Right lobe of liver (tissue), 6 donors: Measurements from ENCODE around the gene AQP1. TPM values are rescaled to one million over a fixed set of nuclear protein-coding genes. Genes with fewer than 3 reads are reported as not detected.

Experiments
- ATAC-seq, 4 donors: fragments of 200-7000 bp; cut with Tn5 transposase; one replicate each; pipeline ENCODE4 v1.9.1; 2020; ENCODE audit warnings: mild to moderate bottlenecking in 4 of 4, moderate library complexity in 4 of 4
- DNase-seq, 3 donors: peaks; one replicate each; pipeline ENCODE4 v3.0.0-alpha.2; 2020
- H3K27ac ChIP-seq, 3 donors: fragments of 200-600 bp; one replicate each; pipeline ENCODE4 v1.8.0; 2022
- H3K27me3 ChIP-seq, 2 donors: fragments of 200-600 bp; one replicate each; pipeline ENCODE4 v1.8.0; 2022
- H3K36me3 ChIP-seq, 4 donors: fragments of 200-600 bp; sonication (generic) in 1 of 4; one replicate each; pipeline versions ENCODE4 v1.5.1 to v1.8.0; 2017 to 2022; ENCODE audit warnings: control low read depth in 1 of 4
- H3K4me1 ChIP-seq, 4 donors: fragments of 200-600 bp; sonication (generic) in 1 of 4; one replicate each; pipeline versions ENCODE4 v1.5.1 to v1.8.0; 2017 to 2022; ENCODE audit warnings: control low read depth in 1 of 4
- H3K4me3 ChIP-seq, 3 donors: fragments of 200-600 bp; one replicate each; pipeline ENCODE4 v1.8.0; 2022
- H3K9me3 ChIP-seq, 4 donors: fragments of 200-600 bp; sonication (generic) in 1 of 4; one replicate each; pipeline versions ENCODE4 v1.5.1 to v1.8.0; 2017 to 2022; ENCODE audit warnings: control low read depth in 1 of 4
- POLR2A ChIP-seq: fragments of 450-650 bp; IDR thresholded peaks from one replicate; pipeline ENCODE4 v1.6.1; 2017; ENCODE audit warnings: antibody characterized with exemption, mild to moderate bottlenecking
- WGBS: methylation state at CpG from one replicate; pipeline ENCODE4 v1.1.6; 2018; ENCODE audit warnings: low coverage, low lambda C conversion rate; ENCODE audit not compliant: insufficient coverage; ENCODE audit errors: missing lambda C conversion rate; 5-methylcytosine and 5-hydroxymethylcytosine counted together
- intact Hi-C, 2 donors: fragments of 100-400 bp; cut with DNase I; formaldehyde crosslinking; loops; one replicate each; pipeline versions ENCODE4 v1.11.2 to v1.14.1; 2022
- total RNA-seq, 6 experiments: library from RNA; depleted of rRNA in 2 of 6; stranded (reverse); fragments of >200 nt in 2 of 6; fragmentation: NEBNext Ultra II Directional in 3 of 6; extraction: Animal tissue kit (Norgen Biotek cat#: 25700) in 3 of 6; gene quantifications; one replicate each; pipeline versions ENCODE4 v1.1.0 to v1.2.4, GENCODE V29; 2016 to 2023
- TF ChIP-seq, protein P1 (sequence below), 4 donors: fragments of 200-600 bp in 3 of 4; fragments of 450-650 bp in 1 of 4; IDR thresholded peaks; one replicate each; pipeline versions ENCODE4 v1.5.1 to v1.8.0; 2016 to 2022; ENCODE audit warnings: antibody characterized with exemption in 4 of 4, mild to moderate bottlenecking in 2 of 4
- donor health status: DM: no; HTN: yes; CAD: no.
- donor health status: DM: no; HTN: no; CAD: no.
- donor health status: DM: no; HTN: no; CAD: no.
- donor health status: DM: no; HTN: yes; CAD: no.
- donor health status: DM: no; HTN: yes; CAD: no.

Gene AQP1
- total RNA-seq, 6 experiments from 2014 or later = 11.3 to 20.8 (median 14.8) TPM

DNA sequence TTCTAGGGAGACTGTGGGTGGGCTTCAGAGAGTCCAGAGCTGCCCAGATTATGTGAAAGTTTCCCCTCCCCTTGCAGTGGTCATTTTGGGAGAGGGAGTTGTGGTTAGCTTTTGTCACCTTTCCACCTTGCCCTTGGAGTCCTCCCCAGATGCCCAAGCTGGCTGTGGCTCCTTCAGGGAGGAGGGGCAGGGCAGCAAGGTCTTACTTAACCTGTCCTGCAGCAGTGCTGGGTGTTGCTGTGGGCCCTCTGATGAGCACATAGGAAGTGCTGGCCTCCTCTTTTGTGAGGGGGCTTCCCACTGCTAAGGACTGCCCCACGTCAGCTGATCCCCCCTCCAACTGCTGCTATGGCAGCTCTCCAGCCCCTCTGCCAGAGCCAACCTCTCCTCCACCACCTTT, 17.6 kb upstream of the AQP1 start:
- Histone ChIP-seq H3K36me3 (no peaks in the 10 kb centered on the region), H3K4me3 (no peak overlapping the region), H3K27ac (peak overlapping the region in 2 of 3 donors; percentile 68 to 72), H3K9me3 (no peaks in the 10 kb centered on the region), H3K27me3 (no peaks in the 10 kb centered on the region), H3K4me1 (peaks cover 0 to 38% (median 12%) of the 10 kb centered on the region in 4 donors)
- ATAC-seq (no peak), DNase-seq (no peak)
- WGBS = no CpG with 5 or more reads among the region's 1 CpG
- intact Hi-C loops = no loop called here
- TF ChIP-seq POLR2A = no peak
- TF ChIP-seq, protein P1, sequence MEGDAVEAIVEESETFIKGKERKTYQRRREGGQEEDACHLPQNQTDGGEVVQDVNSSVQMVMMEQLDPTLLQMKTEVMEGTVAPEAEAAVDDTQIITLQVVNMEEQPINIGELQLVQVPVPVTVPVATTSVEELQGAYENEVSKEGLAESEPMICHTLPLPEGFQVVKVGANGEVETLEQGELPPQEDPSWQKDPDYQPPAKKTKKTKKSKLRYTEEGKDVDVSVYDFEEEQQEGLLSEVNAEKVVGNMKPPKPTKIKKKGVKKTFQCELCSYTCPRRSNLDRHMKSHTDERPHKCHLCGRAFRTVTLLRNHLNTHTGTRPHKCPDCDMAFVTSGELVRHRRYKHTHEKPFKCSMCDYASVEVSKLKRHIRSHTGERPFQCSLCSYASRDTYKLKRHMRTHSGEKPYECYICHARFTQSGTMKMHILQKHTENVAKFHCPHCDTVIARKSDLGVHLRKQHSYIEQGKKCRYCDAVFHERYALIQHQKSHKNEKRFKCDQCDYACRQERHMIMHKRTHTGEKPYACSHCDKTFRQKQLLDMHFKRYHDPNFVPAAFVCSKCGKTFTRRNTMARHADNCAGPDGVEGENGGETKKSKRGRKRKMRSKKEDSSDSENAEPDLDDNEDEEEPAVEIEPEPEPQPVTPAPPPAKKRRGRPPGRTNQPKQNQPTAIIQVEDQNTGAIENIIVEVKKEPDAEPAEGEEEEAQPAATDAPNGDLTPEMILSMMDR (IDR thresholded peaks at IDR 0.05) = no peak

DNA sequence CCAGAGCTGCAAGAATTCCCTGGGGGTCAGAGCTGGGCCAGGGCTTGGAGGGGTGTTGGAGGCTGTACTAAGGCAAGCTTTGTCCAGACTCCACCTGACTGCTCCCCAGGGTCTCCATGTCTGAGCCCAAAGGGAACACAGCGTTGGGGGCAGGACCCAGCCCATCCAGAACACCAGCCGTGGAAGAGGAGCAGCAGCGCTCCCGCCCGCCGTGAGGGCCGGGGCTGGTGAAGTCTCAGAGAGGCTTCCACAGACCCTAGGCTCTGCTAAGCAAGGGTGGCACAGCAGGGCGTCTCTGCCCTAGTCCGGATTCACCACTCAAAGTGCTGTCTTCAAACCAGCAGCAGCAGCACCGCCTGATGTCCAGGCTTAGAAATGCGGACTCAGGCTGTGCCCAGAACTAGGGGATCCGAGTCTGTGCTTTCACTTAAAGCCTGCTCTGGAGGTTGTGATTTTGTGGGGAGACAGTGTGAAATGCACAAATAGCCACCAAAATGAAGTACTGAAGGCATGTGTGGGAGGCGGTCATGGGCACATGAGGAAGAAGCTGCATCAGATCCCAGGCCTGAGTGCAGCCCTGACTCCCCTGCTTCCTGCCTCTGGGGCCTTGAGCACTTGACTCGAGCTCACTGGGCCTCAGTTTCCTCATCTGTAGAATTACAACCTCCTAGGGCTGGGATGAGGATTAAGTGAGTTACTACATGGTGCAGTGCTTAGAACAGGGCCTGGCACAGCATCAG, 16.6 kb upstream of the AQP1 start:
- no peak for ATAC-seq
- Histone ChIP-seq H3K4me1 (peaks cover 0 to 38% (median 12%) of the 10 kb centered on the region in 4 donors), H3K4me3 (no peak overlapping the region), H3K9me3 (no peaks in the 10 kb centered on the region), H3K36me3 (no peaks in the 10 kb centered on the region), H3K27me3 (no peaks in the 10 kb centered on the region), H3K27ac (peak overlapping the region in 2 of 3 donors; percentile 68 to 72)
- 79% methylated on average over 6 of the region's 14 CpGs for WGBS
- no peak for TF ChIP-seq POLR2A
- TF ChIP-seq, protein P1 (IDR thresholded peaks at IDR 0.05) = peak in 1 of 4 donors; percentile 6
- no peak for DNase-seq
- intact Hi-C loops = no loop called here

GRCh38 chr7:30896036-30896435, 15.6 kb upstream of the AQP1 start:
- TF ChIP-seq, protein P1 (IDR thresholded peaks at IDR 0.05) = no peak
- no peak for TF ChIP-seq POLR2A
- Histone ChIP-seq H3K4me1 (peaks cover 0 to 38% (median 12%) of the 10 kb centered on the region in 4 donors), H3K4me3 (no peak overlapping the region), H3K27me3 (no peaks in the 10 kb centered on the region), H3K27ac (peak overlapping the region in 2 of 3 donors; percentile 79 to 85), H3K9me3 (no peaks in the 10 kb centered on the region), H3K36me3 (no peaks in the 10 kb centered on the region)
- DNase-seq (peak in 1 of 3 donors; percentile 73), ATAC-seq (peak in 3 of 4 donors; percentile 30 to 50 (median 36))
- 71% methylated on average over 8 of the region's 9 CpGs for WGBS
- intact Hi-C loops = no loop called here

GRCh38 chr7:30896783-30897637, 14.6 kb upstream of the AQP1 start:
- peak overlapping the region in 2 of 3 donors; percentile 79 to 85 for H3K27ac ChIP-seq
- H3K27me3 ChIP-seq = no peaks in the 10 kb centered on the region
- intact Hi-C loops = no loop called here
- ATAC-seq (peak; percentile 37 to 65 (median 52)), DNase-seq (peak; percentile 54 to 60 (median 60))
- no peaks in the 10 kb centered on the region for H3K9me3 ChIP-seq
- H3K4me1 ChIP-seq = peaks cover 0 to 38% (median 12%) of the 10 kb centered on the region in 4 donors
- TF ChIP-seq POLR2A = no peak
- TF ChIP-seq, protein P1 (IDR thresholded peaks at IDR 0.05) = no peak
- H3K36me3 ChIP-seq = no peaks in the 10 kb centered on the region
- 11% methylated on average over 13 of the region's 13 CpGs for WGBS
- no peak overlapping the region for H3K4me3 ChIP-seq
